ENCODE results near the gene PDE9A. TPM values are rescaled to one million over a fixed set of nuclear protein-coding genes. Genes with fewer than 3 reads are reported as not detected.
"Not testable (repeated sequence)": the region's sequence is repeated elsewhere in the genome, so short reads cannot be mapped to it uniquely, and the experiment has no call there.

Gene PDE9A
- total RNA-seq, 2 donors from 2014 or later: 45.9 to 62.4 TPM

GRCh38 chr21:42811960-42812359 is 158.5 kb downstream of the PDE9A start:
- H3K27ac ChIP-seq (ENCODE audit: low read depth, low read length): no peak overlapping the region
- Mint-ChIP-seq H3K9me3 (peaks cover 41% of the 10 kb centered on the region), H3K27ac (peak overlapping the region; percentile 78), H3K4me1 (peaks cover 52% of the 10 kb centered on the region), H3K36me3 (ENCODE audit: low read depth) (peaks cover 32% of the 10 kb centered on the region), H3K4me3 (peak overlapping the region; percentile 25), H3K27me3 (ENCODE audit: insufficient read depth) (no peaks in the 10 kb centered on the region)
- peaks cover 9% of the 10 kb centered on the region for H3K4me1 ChIP-seq (ENCODE audit: control insufficient read depth, insufficient read depth, low read length)
- H3K36me3 ChIP-seq (ENCODE audit: control insufficient read depth, insufficient read depth, low read length): peaks cover 29% of the 10 kb centered on the region
- 74 to 91% methylated on average over 5 to 6 of the region's 6 CpGs for WGBS, 2 experiments (ENCODE audit: insufficient coverage in 1 of 2, insufficient read length in 1 of 2)
- peak overlapping the region; percentile 24 for H3K4me3 ChIP-seq (ENCODE audit: low read length)
- peak overlapping the region; percentile 24 for H3K9ac ChIP-seq (ENCODE audit: extremely low read depth, low read length, poor library complexity, severe bottlenecking)
- peaks cover 39% of the 10 kb centered on the region for H3K9me3 ChIP-seq (ENCODE audit: control insufficient read depth, low read length)
- no peaks in the 10 kb centered on the region for H3K27me3 ChIP-seq (ENCODE audit: control insufficient read depth, insufficient read depth, low read length, poor library complexity, severe bottlenecking)
- no peak for TF ChIP-seq CTCF (conservative IDR thresholded peaks at IDR 0.05)
- no peak for DNase-seq

- Histone ChIP-seq H3K4me3 (ENCODE audit: low read length) (peak overlapping the region; percentile 70), H3K9ac (ENCODE audit: extremely low read depth, low read length, poor library complexity, severe bottlenecking) (peak overlapping the region; percentile 53), H3K9me3 (ENCODE audit: control insufficient read depth, low read length) (peaks cover 46% of the 10 kb centered on the region), H3K36me3 (ENCODE audit: control insufficient read depth, insufficient read depth, low read length) (peaks cover 34% of the 10 kb centered on the region)
- not testable (repeated sequence) for DNase-seq; H3K27me3 ChIP-seq (ENCODE audit: control insufficient read depth, insufficient read depth, low read length, poor library complexity, severe bottlenecking); H3K27ac ChIP-seq (ENCODE audit: low read depth, low read length); H3K4me1 ChIP-seq (ENCODE audit: control insufficient read depth, insufficient read depth, low read length); H3K27me3 Mint-ChIP-seq (ENCODE audit: insufficient read depth)
- Mint-ChIP-seq H3K27ac (peak overlapping the region; percentile 78), H3K4me1 (peaks cover 45% of the 10 kb centered on the region), H3K9me3 (peaks cover 48% of the 10 kb centered on the region), H3K36me3 (ENCODE audit: low read depth) (peaks cover 39% of the 10 kb centered on the region), H3K4me3 (peak overlapping the region; percentile 29)
- 58 to 68% methylated on average over 2 to 5 of the region's 5 CpGs for WGBS, 2 experiments (ENCODE audit: insufficient coverage in 1 of 2, insufficient read length in 1 of 2)
Measured at GRCh38 chr21:42812528-42813241, 159.3 kb downstream of the PDE9A start.

- no peaks in the 10 kb centered on the region for H3K27me3 ChIP-seq (ENCODE audit: control insufficient read depth, insufficient read depth, low read length, poor library complexity, severe bottlenecking)
- no peak overlapping the region for H3K4me3 Mint-ChIP-seq
- peak overlapping the region; percentile 69 for H3K4me3 ChIP-seq (ENCODE audit: low read length)
- peaks cover 65% of the 10 kb centered on the region for H3K9me3 Mint-ChIP-seq
- H3K36me3 ChIP-seq (ENCODE audit: control insufficient read depth, insufficient read depth, low read length): peaks cover 45% of the 10 kb centered on the region
- peaks cover 19% of the 10 kb centered on the region for H3K4me1 Mint-ChIP-seq
- H3K27me3 Mint-ChIP-seq (ENCODE audit: insufficient read depth): peaks cover 2% of the 10 kb centered on the region
- no peak overlapping the region for H3K27ac ChIP-seq (ENCODE audit: low read depth, low read length)
- DNase-seq: no peak
- H3K9me3 ChIP-seq (ENCODE audit: control insufficient read depth, low read length): peaks cover 59% of the 10 kb centered on the region
- no peak overlapping the region for H3K9ac ChIP-seq (ENCODE audit: extremely low read depth, low read length, poor library complexity, severe bottlenecking)
- H3K36me3 Mint-ChIP-seq (ENCODE audit: low read depth): peaks cover 53% of the 10 kb centered on the region
- WGBS, 2 experiments (ENCODE audit: insufficient coverage in 1 of 2, insufficient read length in 1 of 2): 67 to 100% methylated on average over 1 of the region's 1 CpG
- H3K27ac Mint-ChIP-seq: no peak overlapping the region
- no peaks in the 10 kb centered on the region for H3K4me1 ChIP-seq (ENCODE audit: control insufficient read depth, insufficient read depth, low read length)
- no peak for TF ChIP-seq CTCF (conservative IDR thresholded peaks at IDR 0.05)
Measured at GRCh38 chr21:42815217-42815616, 161.8 kb downstream of the PDE9A start.
